IMR-90 (cell line): Measurements from ENCODE around the gene ATP2B1. TPM values are rescaled to one million over a fixed set of nuclear protein-coding genes. Genes with fewer than 3 reads are reported as not detected.

Source experiments
- ATAC-seq: fragments of 200-7000 bp; cut with Tn5 transposase; 2 replicates; pipeline ENCODE4 v1.9.1; 2020; ENCODE audit warnings: low read depth, mild to moderate bottlenecking, moderate library complexity
- BruUV-seq: library from RNA; stranded (reverse); fragments of 400-500 nt; replicated peaks from 2 replicates; lab custom pipeline; 2021; lab: Mats Ljungman, UMichigan
- CTCF ChIA-PET: fragments of 300-600 bp; formaldehyde crosslinking; extraction: SDS; loops from one replicate; lab custom pipeline; 2021; ENCODE audit warnings: antibody characterized with exemption; lab: Yijun Ruan, JAX
- POLR2A ChIA-PET: fragments of 300-600 bp; sonication (Branson Sonifier 250); formaldehyde crosslinking; loops from one replicate; lab custom pipeline; 2022; ENCODE audit warnings: antibody characterized with exemption; ENCODE audit not compliant: unreplicated experiment; lab: Charles Lee
- DNase-seq: peaks from one replicate; pipeline ENCODE4 v3.0.0; 2013
- H2AFZ ChIP-seq: replicated peaks from 2 replicates; pipeline ENCODE3; 2013; ENCODE audit warnings: low read length, mild to moderate bottlenecking; ENCODE audit not compliant: poor library complexity
- H2AK5ac ChIP-seq: 2 replicates; pipeline ENCODE4 v1.6.1; 2013; ENCODE audit warnings: low read depth, low read length, inconsistent platforms
- H2AK9ac ChIP-seq: replicated peaks from 2 replicates; pipeline ENCODE3; 2013; ENCODE audit warnings: mild to moderate bottlenecking, low read depth, low read length, moderate library complexity; ENCODE audit not compliant: poor library complexity
- H2BK120ac ChIP-seq: 2 replicates; pipeline ENCODE4 v1.6.1; 2013; ENCODE audit warnings: low read depth, low read length, inconsistent platforms
- H2BK15ac ChIP-seq: 3 replicates; pipeline ENCODE4 v1.6.1; 2013; ENCODE audit warnings: low read depth, low read length, inconsistent platforms
- H2BK20ac ChIP-seq: 2 replicates; pipeline ENCODE4 v1.6.1; 2013; ENCODE audit warnings: low read depth, mild to moderate bottlenecking, inconsistent platforms, low read length, moderate library complexity
- H2BK5ac ChIP-seq: 2 replicates; pipeline ENCODE4 v1.6.1; 2013; ENCODE audit warnings: mild to moderate bottlenecking, low read depth, low read length, inconsistent platforms; ENCODE audit not compliant: poor library complexity, severe bottlenecking
- H3K14ac ChIP-seq: replicated peaks from 2 replicates; pipeline ENCODE4 v1.6.1; 2013; ENCODE audit warnings: low read depth, low read length, inconsistent platforms
- H3K18ac ChIP-seq: 2 replicates; pipeline ENCODE4 v1.6.1; 2013; ENCODE audit warnings: low read depth, low read length, control low read depth
- H3K23ac ChIP-seq: 2 replicates; pipeline ENCODE4 v1.6.1; 2013; ENCODE audit warnings: low read depth, low read length, inconsistent platforms
- H3K27ac ChIP-seq: 2 replicates; pipeline ENCODE4 v1.5.1; 2013; ENCODE audit warnings: mild to moderate bottlenecking, control low read depth, low read length; ENCODE audit not compliant: insufficient read depth
- H3K27me3 ChIP-seq: 2 replicates; pipeline ENCODE4 v1.6.1; 2013; ENCODE audit warnings: low read length; ENCODE audit not compliant: control insufficient read depth, insufficient read depth
- H3K36me3 ChIP-seq: 2 replicates; pipeline ENCODE4 v1.6.1; 2013; ENCODE audit warnings: low read length, mixed read lengths; ENCODE audit not compliant: control insufficient read depth, insufficient read depth
- H3K4ac ChIP-seq: 2 replicates; pipeline ENCODE4 v1.6.1; 2013; ENCODE audit warnings: low read depth, low read length, inconsistent platforms
- H3K4me1 ChIP-seq: 2 replicates; pipeline ENCODE4 v1.6.1; 2013; ENCODE audit warnings: low read length, mixed read lengths; ENCODE audit not compliant: control insufficient read depth, insufficient read depth
- H3K4me2 ChIP-seq: 2 replicates; pipeline ENCODE4 v1.6.1; 2013; ENCODE audit warnings: low read depth, mild to moderate bottlenecking, control low read depth, low read length, moderate library complexity
- H3K4me3 ChIP-seq: 2 replicates; pipeline ENCODE4 v1.5.1; 2013; ENCODE audit warnings: low read depth, mild to moderate bottlenecking, control low read depth, low read length, moderate library complexity; ENCODE audit not compliant: insufficient read depth
- H3K56ac ChIP-seq: 2 replicates; pipeline ENCODE4 v1.6.1; 2013; ENCODE audit warnings: low read length, inconsistent platforms; ENCODE audit not compliant: insufficient read depth; ENCODE audit errors: extremely low read depth
- H3K79me1 ChIP-seq, 2 experiments: 2 replicates each; pipeline ENCODE4 v1.6.1; 2013; ENCODE audit warnings: low read length in 2 of 2, inconsistent platforms in 1 of 2, low read depth in 1 of 2
- H3K9ac ChIP-seq: 2 replicates; pipeline ENCODE4 v1.6.1; 2013; ENCODE audit warnings: low read depth, low read length, control low read depth
- H3K9me1 ChIP-seq: 2 replicates; pipeline ENCODE4 v1.6.1; 2013; ENCODE audit warnings: low read length, inconsistent platforms; ENCODE audit not compliant: insufficient read depth
- H3K9me3 ChIP-seq: 2 replicates; pipeline ENCODE4 v1.6.1; 2013; ENCODE audit warnings: low read length; ENCODE audit not compliant: control insufficient read depth, insufficient read depth
- H4K20me1 ChIP-seq: 2 replicates; pipeline ENCODE4 v1.6.1; 2013; ENCODE audit warnings: low read length, inconsistent platforms; ENCODE audit not compliant: insufficient read depth
- H4K5ac ChIP-seq: 2 replicates; pipeline ENCODE4 v1.6.1; 2013; ENCODE audit warnings: mild to moderate bottlenecking, low read depth, low read length, control low read depth
- H4K8ac ChIP-seq, 2 experiments: 2 replicates each; pipeline ENCODE4 v1.6.1; 2013; ENCODE audit warnings: low read depth in 2 of 2, low read length in 2 of 2, control low read depth in 1 of 2, inconsistent platforms in 1 of 2
- H4K91ac ChIP-seq: 2 replicates; pipeline ENCODE4 v1.6.1; 2013; ENCODE audit warnings: low read depth, low read length, inconsistent platforms; ENCODE audit not compliant: insufficient read depth
- BHLHE40 ChIP-seq: fragments of 150-350 bp; IDR thresholded peaks from 2 replicates; pipeline ENCODE4 v1.6.1; 2016; ENCODE audit warnings: mild to moderate bottlenecking, low read depth, low read length
- CHD1 ChIP-seq: IDR thresholded peaks from 2 replicates; pipeline ENCODE4 v1.6.1; 2012; ENCODE audit warnings: low read depth, low read length, improper control_type of control experiment
- FOS ChIP-seq: fragments of 150-350 bp; IDR thresholded peaks from 2 replicates; pipeline ENCODE4 v1.6.1; 2016; ENCODE audit warnings: low read depth, low read length
- MAFK ChIP-seq: IDR thresholded peaks from 2 replicates; pipeline ENCODE4 v1.6.1; 2012; ENCODE audit warnings: low read depth, low read length, improper control_type of control experiment
- MAZ ChIP-seq: IDR thresholded peaks from 2 replicates; pipeline ENCODE4 v1.6.1; 2012; ENCODE audit warnings: low read depth, mild to moderate bottlenecking, low read length, improper control_type of control experiment, moderate library complexity, borderline replicate concordance
- MXI1 ChIP-seq: IDR thresholded peaks from 2 replicates; pipeline ENCODE4 v1.6.1; 2012; ENCODE audit warnings: low read depth, mild to moderate bottlenecking, low read length, moderate library complexity, borderline replicate concordance
- NFE2L2 ChIP-seq: fragments of 150-350 bp; IDR thresholded peaks from 2 replicates; pipeline ENCODE4 v1.6.1; 2016; ENCODE audit warnings: low read depth, mild to moderate bottlenecking, low read length
- POLR2A ChIP-seq: IDR thresholded peaks from 2 replicates; pipeline ENCODE4 v1.6.1; 2012; ENCODE audit warnings: mild to moderate bottlenecking, low read depth, low read length
- RAD21 ChIP-seq: IDR thresholded peaks from 2 replicates; pipeline ENCODE4 v1.6.1; 2012; ENCODE audit warnings: low read length, improper control_type of control experiment
- RCOR1 ChIP-seq: IDR thresholded peaks from 2 replicates; pipeline ENCODE4 v1.6.1; 2012; ENCODE audit warnings: mild to moderate bottlenecking, low read length, improper control_type of control experiment; ENCODE audit not compliant: insufficient replicate concordance
- RFX5 ChIP-seq: IDR thresholded peaks from 2 replicates; pipeline ENCODE4 v1.8.0; 2012; ENCODE audit warnings: low read depth, mild to moderate bottlenecking, low read length, moderate library complexity
- SMC3 ChIP-seq: fragments of 150-350 bp; IDR thresholded peaks from 2 replicates; pipeline ENCODE4 v1.6.1; 2016; ENCODE audit warnings: low read depth, mild to moderate bottlenecking, antibody characterized with exemption, low read length, moderate library complexity
- WGBS, 2 experiments: methylation state at CpG; one replicate each; pipeline versions ENCODE4 v1.1.5 to v1.1.7; 2013; ENCODE audit warnings: missing lambda C conversion rate in 2 of 2; ENCODE audit not compliant: insufficient read length in 1 of 2; ENCODE audit errors: extremely low coverage in 2 of 2; 5-methylcytosine and 5-hydroxymethylcytosine counted together
- dilution Hi-C: fragments of 300-500 bp; cut with HindIII; formaldehyde crosslinking; loops from one replicate; pipeline ENCODE4 v1.14.3; 2018; ENCODE audit warnings: low sequenced_read_pairs; ENCODE audit not compliant: unreplicated experiment
- in situ Hi-C: fragments of 300-500 bp; cut with MboI; formaldehyde crosslinking; loops from 3 replicates; pipeline ENCODE4 v1.14.3; 2019; ENCODE audit warnings: low sequenced_read_pairs, inconsistent platforms, mixed read lengths
- intact Hi-C: fragments of 100-400 bp; cut with micrococcal nuclease; formaldehyde crosslinking; loops from 2 replicates; pipeline ENCODE4 v1.10.0; 2022
- polyA plus RNA-seq, 3 experiments: library from polyadenylated mRNA; depleted of rRNA; stranded (reverse); fragments of >200 nt; gene quantifications; 2 replicates each; pipeline ENCODE4 v1.2.3, GENCODE V29; 2012; ENCODE audit warnings: low replicate concordance in 1 of 3
- total RNA-seq: library from RNA; depleted of rRNA; stranded (reverse); fragments of >200 nt; gene quantifications from 2 replicates; pipeline ENCODE4 v1.2.3, GENCODE V29; 2012
- TF ChIP-seq, protein P1 (sequence below): fragments of 150-350 bp; IDR thresholded peaks from 2 replicates; pipeline ENCODE4 v1.6.1; 2017; ENCODE audit warnings: mild to moderate bottlenecking, antibody characterized with exemption, low read length, low read depth
- TF ChIP-seq, protein P2 (sequence below): fragments of 150-350 bp; IDR thresholded peaks from 2 replicates; pipeline ENCODE4 v1.6.1; 2016; ENCODE audit warnings: low read depth, mild to moderate bottlenecking, low read length, moderate library complexity, borderline replicate concordance

ATP2B1 gene
- total and polyA plus RNA-seq, 2 of the 4 experiments (the other 2 are of a cell fraction) = 9.9 to 32.6 TPM

DNA sequence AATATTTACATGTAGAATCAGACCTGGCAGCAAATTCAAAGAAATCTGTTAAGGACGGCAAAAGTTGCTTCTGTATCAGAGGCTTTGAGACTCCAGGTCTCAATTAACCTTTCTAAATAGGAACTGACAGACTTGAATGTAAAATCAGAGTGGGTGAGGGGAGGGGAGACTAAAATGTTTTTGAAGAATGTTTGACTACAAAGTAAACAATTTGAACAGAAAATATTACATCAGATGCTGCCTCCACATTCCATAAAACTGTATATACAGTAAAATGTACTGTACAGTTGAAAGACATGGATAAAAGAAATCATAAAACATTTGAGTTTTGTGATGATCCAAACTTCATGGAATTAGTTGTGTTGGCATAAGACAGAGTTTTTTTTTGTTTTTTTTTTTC, 133.3 kb downstream of the ATP2B1 start:
- POLR2A ChIA-PET = interaction anchor here (0.6 kb wide), 1 partner anchor 987 kb away, joined by 7 read pairs; no protein-coding TSS in a partner anchor
- DNase-seq (peak; percentile 9), ATAC-seq (peak; percentile 56)
- Histone ChIP-seq H2BK15ac (no peak overlapping the region), H4K91ac (no peak overlapping the region), H3K14ac (no peak overlapping the region), H3K9ac (no peak overlapping the region), H3K27me3 (no peaks in the 10 kb centered on the region), H3K79me1 (no peaks in the 10 kb centered on the region), H2AK9ac (no peak overlapping the region), H2BK120ac (peak overlapping the region; percentile 37; the same call in 1 of the 2 replicates), H3K36me3 (no peaks in the 10 kb centered on the region), H2AK5ac (no peak overlapping the region), H2AFZ (no peak overlapping the region), H3K23ac (no peak overlapping the region), H3K56ac (no peak overlapping the region; the same call in 1 of the 2 replicates), H3K4ac (no peak overlapping the region), H4K20me1 (no peaks in the 10 kb centered on the region), H3K18ac (no peak overlapping the region; the same call in 1 of the 2 replicates), H4K5ac (no peak overlapping the region), H3K27ac (peak overlapping the region; percentile 68; the same call in 1 of the 2 replicates), H3K9me1 (no peaks in the 10 kb centered on the region), H3K4me3 (no peak overlapping the region), H4K8ac (no peak overlapping the region), H3K9me3 (no peaks in the 10 kb centered on the region), H2BK20ac (peak overlapping the region; percentile 47; the same call in 1 of the 2 replicates), H3K4me2 (peak overlapping the region; percentile 82), H2BK5ac (peak overlapping the region; percentile 23), H3K4me1 (peaks cover 11% of the 10 kb centered on the region)
- in situ Hi-C loops (no loop called here), intact Hi-C loops (no loop called here), dilution Hi-C loops (no loop called here)
- no TSS peak for BruUV-seq
- CTCF ChIA-PET = no interaction called here
- WGBS, 2 experiments = no CpG with 5 or more reads among the region's 1 CpG
- no peak for TF ChIP-seq POLR2A
- TF ChIP-seq, protein P1, sequence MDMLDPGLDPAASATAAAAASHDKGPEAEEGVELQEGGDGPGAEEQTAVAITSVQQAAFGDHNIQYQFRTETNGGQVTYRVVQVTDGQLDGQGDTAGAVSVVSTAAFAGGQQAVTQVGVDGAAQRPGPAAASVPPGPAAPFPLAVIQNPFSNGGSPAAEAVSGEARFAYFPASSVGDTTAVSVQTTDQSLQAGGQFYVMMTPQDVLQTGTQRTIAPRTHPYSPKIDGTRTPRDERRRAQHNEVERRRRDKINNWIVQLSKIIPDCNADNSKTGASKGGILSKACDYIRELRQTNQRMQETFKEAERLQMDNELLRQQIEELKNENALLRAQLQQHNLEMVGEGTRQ = no peak
- TF ChIP-seq MAFK = no peak
- TF ChIP-seq RCOR1 = no peak
- no peak for TF ChIP-seq FOS
- TF ChIP-seq, protein P2, sequence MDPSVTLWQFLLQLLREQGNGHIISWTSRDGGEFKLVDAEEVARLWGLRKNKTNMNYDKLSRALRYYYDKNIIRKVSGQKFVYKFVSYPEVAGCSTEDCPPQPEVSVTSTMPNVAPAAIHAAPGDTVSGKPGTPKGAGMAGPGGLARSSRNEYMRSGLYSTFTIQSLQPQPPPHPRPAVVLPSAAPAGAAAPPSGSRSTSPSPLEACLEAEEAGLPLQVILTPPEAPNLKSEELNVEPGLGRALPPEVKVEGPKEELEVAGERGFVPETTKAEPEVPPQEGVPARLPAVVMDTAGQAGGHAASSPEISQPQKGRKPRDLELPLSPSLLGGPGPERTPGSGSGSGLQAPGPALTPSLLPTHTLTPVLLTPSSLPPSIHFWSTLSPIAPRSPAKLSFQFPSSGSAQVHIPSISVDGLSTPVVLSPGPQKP = no peak
- no peak for TF ChIP-seq SMC3
- TF ChIP-seq MAZ = no peak
- TF ChIP-seq NFE2L2 = no peak
- TF ChIP-seq RFX5 = no peak
- TF ChIP-seq BHLHE40 = no peak
- no peak for TF ChIP-seq MXI1
- no peak for TF ChIP-seq RAD21
- no peak for TF ChIP-seq CHD1
